Retinal pigment epithelial cell (primary cell): ENCODE measurements around the gene CPPED1.

Experiments
- DNase-seq: peaks from one replicate; pipeline ENCODE4 v3.0.0-alpha.2; 2010; ENCODE audit warnings: low read depth
- H3K4me3 ChIP-seq: 2 replicates; pipeline ENCODE4 v1.5.1; 2011; ENCODE audit warnings: mild to moderate bottlenecking, low read length, control low read depth, moderate library complexity
- CTCF ChIP-seq: conservative IDR thresholded peaks from 2 replicates; pipeline ENCODE4 v1.5.1; 2011; ENCODE audit warnings: low read depth, low read length, control low read depth, inconsistent platforms

CPPED1 gene

GRCh38 chr16:12661656-12662172 lies 142.0 kb downstream of the CPPED1 start:
- H3K4me3 ChIP-seq = no peak overlapping the region
- no peak for DNase-seq
- TF ChIP-seq CTCF = no peak

- no peak for TF ChIP-seq CTCF
- DNase-seq = no peak
- H3K4me3 ChIP-seq = no peak overlapping the region
These were observed 143.8 kb downstream of the CPPED1 start for GRCh38 chr16:12659871-12660270.

GRCh38 chr16:12658506-12658905 lies 145.2 kb downstream of the CPPED1 start:
- no peak overlapping the region for H3K4me3 ChIP-seq
- no peak for TF ChIP-seq CTCF
- no peak for DNase-seq

GRCh38 chr16:12655537-12655936 lies 148.2 kb downstream of the CPPED1 start:
- DNase-seq = no peak
- TF ChIP-seq CTCF = no peak
- no peak overlapping the region for H3K4me3 ChIP-seq

- no peak for DNase-seq
- TF ChIP-seq CTCF = no peak
- no peak overlapping the region for H3K4me3 ChIP-seq
These were observed 149.8 kb downstream of the CPPED1 start for GRCh38 chr16:12653820-12654392.

- TF ChIP-seq CTCF = no peak
- DNase-seq = no peak
- H3K4me3 ChIP-seq = no peak overlapping the region
These were observed 150.8 kb downstream of the CPPED1 start for GRCh38 chr16:12652924-12653323.

- H3K4me3 ChIP-seq = no peak overlapping the region
- TF ChIP-seq CTCF = no peak
- DNase-seq = no peak
These were observed 151.7 kb downstream of the CPPED1 start for GRCh38 chr16:12651765-12652512.
